HepG2 (cell line): ENCODE measurements around the gene ALDH2. TPM values are rescaled to one million over a fixed set of nuclear protein-coding genes. Genes with fewer than 3 reads are reported as not detected.

Source experiments
- CEBPB ChIP-seq: IDR thresholded peaks from 2 replicates; pipeline ENCODE4 v1.6.1; 2011; ENCODE audit warnings: low read depth, low read length, improper control_type of control experiment, borderline replicate concordance
- DNMT1 ChIP-seq: sonication (generic); formaldehyde crosslinking; IDR thresholded peaks from 2 replicates; pipeline ENCODE4 v1.5.1; 2020; ENCODE audit warnings: mild to moderate bottlenecking, missing genetic modification reagents
- JUND ChIP-seq: sonication (generic); formaldehyde crosslinking; IDR thresholded peaks from 2 replicates; pipeline ENCODE4 v1.8.0; 2022; ENCODE audit warnings: mild to moderate bottlenecking, missing genetic modification reagents
- LCORL ChIP-seq, 2 experiments: fragments of 450-650 bp in 1 of 2; sonication (generic) in 1 of 2; formaldehyde crosslinking in 1 of 2; IDR thresholded peaks; 2 replicates each; pipeline versions ENCODE4 v1.5.0 to v1.6.1; 2017 to 2020; ENCODE audit warnings: antibody characterized with exemption in 1 of 2, missing genetic modification reagents in 1 of 2
- MLLT10 ChIP-seq: sonication (generic); formaldehyde crosslinking; IDR thresholded peaks from 2 replicates; pipeline ENCODE4 v1.4.0; 2020; ENCODE audit warnings: missing genetic modification reagents
- MXI1 ChIP-seq: IDR thresholded peaks from 3 replicates; pipeline ENCODE4 v1.6.1; 2012; ENCODE audit warnings: low read depth, low read length, inconsistent platforms, borderline replicate concordance
- NFIB ChIP-seq: sonication (generic); formaldehyde crosslinking; IDR thresholded peaks from 2 replicates; pipeline ENCODE4 v1.9.0; 2021; ENCODE audit warnings: missing genetic modification reagents, mild to moderate bottlenecking, borderline replicate concordance
- SRY ChIP-seq: sonication (generic); formaldehyde crosslinking; IDR thresholded peaks from 2 replicates; pipeline ENCODE4 v1.8.0; 2022; ENCODE audit warnings: mild to moderate bottlenecking, missing genetic modification reagents
- STAG1 ChIP-seq: sonication (generic); formaldehyde crosslinking; IDR thresholded peaks from 2 replicates; pipeline ENCODE4 v1.4.0; 2020; ENCODE audit warnings: missing genetic modification reagents
- TBX2 ChIP-seq: sonication (generic); formaldehyde crosslinking; IDR thresholded peaks from 2 replicates; pipeline ENCODE4 v1.5.0; 2020; ENCODE audit warnings: missing genetic modification reagents, mild to moderate bottlenecking, borderline replicate concordance
- ZNF354B ChIP-seq: sonication (generic); formaldehyde crosslinking; IDR thresholded peaks from 2 replicates; pipeline ENCODE4 v1.8.0; 2022; ENCODE audit warnings: mild to moderate bottlenecking, missing genetic modification reagents
- ZNF44 ChIP-seq: sonication (generic); formaldehyde crosslinking; IDR thresholded peaks from 2 replicates; pipeline ENCODE4 v1.5.1; 2020; ENCODE audit warnings: mild to moderate bottlenecking, missing genetic modification reagents
- ZNF546 ChIP-seq: sonication (generic); formaldehyde crosslinking; conservative IDR thresholded peaks from 2 replicates; pipeline ENCODE4 v1.8.1; 2023; ENCODE audit warnings: mild to moderate bottlenecking, missing genetic modification reagents
- ZNF549 ChIP-seq: sonication (generic); formaldehyde crosslinking; IDR thresholded peaks from 2 replicates; pipeline ENCODE4 v1.5.0; 2020; ENCODE audit warnings: missing genetic modification reagents
- ZNF790 ChIP-seq: sonication (generic); formaldehyde crosslinking; IDR thresholded peaks from 2 replicates; pipeline ENCODE4 v1.8.0; 2022; ENCODE audit warnings: missing genetic modification reagents, mild to moderate bottlenecking, borderline replicate concordance
- polyA plus RNA-seq, 8 experiments: library from polyadenylated mRNA; depleted of rRNA in 3 of 8; stranded (reverse) in 7 of 8; unstranded in 1 of 8; fragments of >200 nt; fragmentation: Illumina TruSeq in 4 of 8; extraction: Trizol in 4 of 8; gene quantifications; 2 replicates each; pipeline versions ENCODE4 v1.2.1 to v1.2.3, GENCODE V29; 2011 to 2016; ENCODE audit warnings: low read depth in 4 of 8, missing spikeins in 1 of 8, mixed read lengths in 1 of 8; ENCODE audit not compliant: insufficient read depth in 1 of 8
- total RNA-seq, 5 experiments: library from RNA; depleted of rRNA; stranded (reverse); fragments of >200 nt; fragmentation: Illumina TruSeq; extraction: Trizol; gene quantifications; 2 replicates each; pipeline ENCODE4 v1.2.3, GENCODE V29; 2016; ENCODE audit warnings: low read depth in 1 of 5
- TF ChIP-seq, protein P1 (sequence below): sonication (generic); formaldehyde crosslinking; IDR thresholded peaks from 2 replicates; pipeline ENCODE4 v1.5.0; 2020; ENCODE audit warnings: mild to moderate bottlenecking, missing genetic modification reagents, borderline replicate concordance
- TF ChIP-seq, protein P2 (sequence below), 2 experiments: sonication (generic) in 1 of 2; formaldehyde crosslinking in 1 of 2; IDR thresholded peaks; 2 replicates each; pipeline versions ENCODE4 v1.4.0 to v1.6.1; 2016 to 2020; ENCODE audit warnings: borderline replicate concordance in 1 of 2, low read depth in 1 of 2, mild to moderate bottlenecking in 1 of 2, missing genetic modification reagents in 1 of 2
- TF ChIP-seq, protein P3 (sequence below): sonication (generic); formaldehyde crosslinking; IDR thresholded peaks from 2 replicates; pipeline ENCODE4 v1.5.0; 2020; ENCODE audit warnings: missing genetic modification reagents

Gene ALDH2
- total and polyA plus RNA-seq, 2 of the 13 experiments (the other 11 are each of a cell fraction or from before 2014, with no cell fraction given): 78.8 to 103 TPM

DNA sequence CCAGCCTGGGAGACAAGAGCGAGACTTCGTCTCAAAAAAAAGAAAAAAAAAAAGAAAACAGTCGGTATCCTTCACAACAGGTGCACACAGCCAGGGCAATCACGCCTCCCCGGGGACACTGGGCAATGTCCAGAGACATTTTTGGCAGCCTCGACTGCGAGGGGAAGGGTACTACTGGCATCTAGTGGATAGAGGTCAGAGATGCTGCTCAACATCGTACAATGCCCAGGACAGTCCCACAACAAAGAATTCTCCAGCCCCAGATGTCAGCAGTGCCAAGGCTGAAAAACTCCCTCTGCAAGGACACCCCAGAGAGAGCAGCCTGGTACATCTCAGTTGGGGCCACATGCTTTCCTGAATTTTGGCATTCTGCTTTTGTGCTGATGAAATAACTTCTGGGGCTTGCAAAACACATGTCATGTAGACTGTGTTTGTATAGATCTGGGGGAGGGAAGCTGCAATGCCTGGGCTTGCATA is 21.5 kb downstream of the ALDH2 start (continued):
- TF ChIP-seq, protein P1, sequence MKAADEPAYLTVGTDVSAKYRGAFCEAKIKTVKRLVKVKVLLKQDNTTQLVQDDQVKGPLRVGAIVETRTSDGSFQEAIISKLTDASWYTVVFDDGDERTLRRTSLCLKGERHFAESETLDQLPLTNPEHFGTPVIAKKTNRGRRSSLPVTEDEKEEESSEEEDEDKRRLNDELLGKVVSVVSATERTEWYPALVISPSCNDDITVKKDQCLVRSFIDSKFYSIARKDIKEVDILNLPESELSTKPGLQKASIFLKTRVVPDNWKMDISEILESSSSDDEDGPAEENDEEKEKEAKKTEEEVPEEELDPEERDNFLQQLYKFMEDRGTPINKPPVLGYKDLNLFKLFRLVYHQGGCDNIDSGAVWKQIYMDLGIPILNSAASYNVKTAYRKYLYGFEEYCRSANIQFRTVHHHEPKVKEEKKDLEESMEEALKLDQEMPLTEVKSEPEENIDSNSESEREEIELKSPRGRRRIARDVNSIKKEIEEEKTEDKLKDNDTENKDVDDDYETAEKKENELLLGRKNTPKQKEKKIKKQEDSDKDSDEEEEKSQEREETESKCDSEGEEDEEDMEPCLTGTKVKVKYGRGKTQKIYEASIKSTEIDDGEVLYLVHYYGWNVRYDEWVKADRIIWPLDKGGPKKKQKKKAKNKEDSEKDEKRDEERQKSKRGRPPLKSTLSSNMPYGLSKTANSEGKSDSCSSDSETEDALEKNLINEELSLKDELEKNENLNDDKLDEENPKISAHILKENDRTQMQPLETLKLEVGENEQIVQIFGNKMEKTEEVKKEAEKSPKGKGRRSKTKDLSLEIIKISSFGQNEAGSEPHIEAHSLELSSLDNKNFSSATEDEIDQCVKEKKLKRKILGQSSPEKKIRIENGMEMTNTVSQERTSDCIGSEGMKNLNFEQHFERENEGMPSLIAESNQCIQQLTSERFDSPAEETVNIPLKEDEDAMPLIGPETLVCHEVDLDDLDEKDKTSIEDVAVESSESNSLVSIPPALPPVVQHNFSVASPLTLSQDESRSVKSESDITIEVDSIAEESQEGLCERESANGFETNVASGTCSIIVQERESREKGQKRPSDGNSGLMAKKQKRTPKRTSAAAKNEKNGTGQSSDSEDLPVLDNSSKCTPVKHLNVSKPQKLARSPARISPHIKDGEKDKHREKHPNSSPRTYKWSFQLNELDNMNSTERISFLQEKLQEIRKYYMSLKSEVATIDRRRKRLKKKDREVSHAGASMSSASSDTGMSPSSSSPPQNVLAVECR (CRISPR knock-in tag): no peak
- TF ChIP-seq ZNF790 (CRISPR knock-in tag): no peak
- TF ChIP-seq ZNF549 (CRISPR knock-in tag): no peak
- no peak for TF ChIP-seq ZNF354B
- no peak for TF ChIP-seq MXI1
- no peak for TF ChIP-seq ZNF44 (CRISPR knock-in tag)
- TF ChIP-seq MLLT10 (CRISPR knock-in tag): no peak
- no peak for TF ChIP-seq LCORL (IDR thresholded peaks at IDR 0.05)
- peak; percentile 48; the same call in 1 of the 2 replicates for TF ChIP-seq LCORL (CRISPR knock-in tag; IDR thresholded peaks at IDR 0.05)
- peak; percentile 57; the same call in 1 of the 2 replicates for TF ChIP-seq CEBPB
- peak; percentile 90 for TF ChIP-seq STAG1 (CRISPR knock-in tag)
- TF ChIP-seq TBX2: no peak
- TF ChIP-seq DNMT1 (CRISPR knock-in tag): no peak
- TF ChIP-seq ZNF546 (CRISPR knock-in tag): no peak
- TF ChIP-seq, protein P2, sequence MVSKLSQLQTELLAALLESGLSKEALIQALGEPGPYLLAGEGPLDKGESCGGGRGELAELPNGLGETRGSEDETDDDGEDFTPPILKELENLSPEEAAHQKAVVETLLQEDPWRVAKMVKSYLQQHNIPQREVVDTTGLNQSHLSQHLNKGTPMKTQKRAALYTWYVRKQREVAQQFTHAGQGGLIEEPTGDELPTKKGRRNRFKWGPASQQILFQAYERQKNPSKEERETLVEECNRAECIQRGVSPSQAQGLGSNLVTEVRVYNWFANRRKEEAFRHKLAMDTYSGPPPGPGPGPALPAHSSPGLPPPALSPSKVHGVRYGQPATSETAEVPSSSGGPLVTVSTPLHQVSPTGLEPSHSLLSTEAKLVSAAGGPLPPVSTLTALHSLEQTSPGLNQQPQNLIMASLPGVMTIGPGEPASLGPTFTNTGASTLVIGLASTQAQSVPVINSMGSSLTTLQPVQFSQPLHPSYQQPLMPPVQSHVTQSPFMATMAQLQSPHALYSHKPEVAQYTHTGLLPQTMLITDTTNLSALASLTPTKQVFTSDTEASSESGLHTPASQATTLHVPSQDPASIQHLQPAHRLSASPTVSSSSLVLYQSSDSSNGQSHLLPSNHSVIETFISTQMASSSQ (IDR thresholded peaks at IDR 0.05; ENCODE audit: low read depth): no peak
- TF ChIP-seq, protein P2 (CRISPR knock-in tag; IDR thresholded peaks at IDR 0.05; ENCODE audit: borderline replicate concordance): no peak
- TF ChIP-seq, protein P3, sequence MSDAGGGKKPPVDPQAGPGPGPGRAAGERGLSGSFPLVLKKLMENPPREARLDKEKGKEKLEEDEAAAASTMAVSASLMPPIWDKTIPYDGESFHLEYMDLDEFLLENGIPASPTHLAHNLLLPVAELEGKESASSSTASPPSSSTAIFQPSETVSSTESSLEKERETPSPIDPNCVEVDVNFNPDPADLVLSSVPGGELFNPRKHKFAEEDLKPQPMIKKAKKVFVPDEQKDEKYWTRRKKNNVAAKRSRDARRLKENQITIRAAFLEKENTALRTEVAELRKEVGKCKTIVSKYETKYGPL: no peak
- no peak for TF ChIP-seq NFIB (CRISPR knock-in tag)
- TF ChIP-seq JUND (CRISPR knock-in tag): no peak
- TF ChIP-seq SRY (CRISPR knock-in tag): no peak
